ENCODE results near the gene PET100. TPM values are rescaled to one million over a fixed set of nuclear protein-coding genes. Genes with fewer than 3 reads are reported as not detected.
A peak's percentile ranks its signal among the peaks of the same experiment; 100 is the strongest.

Gene PET100
- total and polyA plus RNA-seq, 4 donors = 18.1 to 145 (median 112) TPM

- no peaks in the 10 kb centered on the region for H3K36me3 ChIP-seq (ENCODE audit: control insufficient read depth, insufficient read depth, low read length)
- no peak overlapping the region for H3K27ac ChIP-seq (ENCODE audit: low read depth, low read length)
- no peaks in the 10 kb centered on the region for H3K27me3 ChIP-seq (ENCODE audit: control insufficient read depth, insufficient read depth, low read length)
- no peaks in the 10 kb centered on the region for H3K9me3 ChIP-seq (ENCODE audit: control insufficient read depth, insufficient read depth, low read length)
- 100% methylated on average over 2 of the region's 7 CpGs for WGBS (ENCODE audit: insufficient coverage)
- no peaks in the 10 kb centered on the region for H3K4me1 ChIP-seq (ENCODE audit: control insufficient read depth, insufficient read depth, low read length)
- DNase-seq (ENCODE audit: low read depth in 4 of 6, low spot score in 6 of 6) = peak in 1 of 6 donors; percentile 64
- H3K4me3 ChIP-seq (ENCODE audit: low read depth, low read length) = no peak overlapping the region
Observed at GRCh38 chr19:7663706-7664105, 34.1 kb downstream of the PET100 start.

- Histone ChIP-seq H3K4me3 (ENCODE audit: low read depth, low read length) (no peak overlapping the region), H3K9me3 (ENCODE audit: control insufficient read depth, insufficient read depth, low read length) (no peaks in the 10 kb centered on the region), H3K27me3 (ENCODE audit: control insufficient read depth, insufficient read depth, low read length) (no peaks in the 10 kb centered on the region), H3K27ac (ENCODE audit: low read depth, low read length) (no peak overlapping the region), H3K4me1 (ENCODE audit: control insufficient read depth, insufficient read depth, low read length) (peaks cover 6% of the 10 kb centered on the region), H3K36me3 (ENCODE audit: control insufficient read depth, insufficient read depth, low read length) (no peaks in the 10 kb centered on the region)
- DNase-seq (ENCODE audit: low read depth in 4 of 6, low spot score in 6 of 6) = peak in 2 of 6 donors; percentile 18 to 93
- WGBS (ENCODE audit: insufficient coverage) = 64% methylated on average over 1 of the region's 4 CpGs
Observed at GRCh38 chr19:7665076-7665475, 35.5 kb downstream of the PET100 start.

GRCh38 chr19:7668842-7669241 lies 39.2 kb downstream of the PET100 start, which contains the start of gene RETN:
RETN (plus strand) TSS chr19:7669049; CDS start chr19:7669327, 278 bp downstream.
- no peaks in the 10 kb centered on the region for H3K9me3 ChIP-seq (ENCODE audit: control insufficient read depth, insufficient read depth, low read length)
- H3K36me3 ChIP-seq (ENCODE audit: control insufficient read depth, insufficient read depth, low read length) = no peaks in the 10 kb centered on the region
- H3K4me3 ChIP-seq (ENCODE audit: low read depth, low read length) = no peak within 1 kb of the TSS
- DNase-seq (ENCODE audit: low read depth in 4 of 6, low spot score in 6 of 6) = no peak
- peaks cover 13% of the 10 kb centered on the region for H3K4me1 ChIP-seq (ENCODE audit: control insufficient read depth, insufficient read depth, low read length)
- H3K27ac ChIP-seq (ENCODE audit: low read depth, low read length) = no peak within 1 kb of the TSS
- no peaks in the 10 kb centered on the region for H3K27me3 ChIP-seq (ENCODE audit: control insufficient read depth, insufficient read depth, low read length)
- WGBS (ENCODE audit: insufficient coverage) = 88% methylated on average over 9 of the region's 9 CpGs

GRCh38 chr19:7669641-7670040 lies 40.0 kb downstream of the PET100 start:
- Histone ChIP-seq H3K4me3 (ENCODE audit: low read depth, low read length) (no peak overlapping the region), H3K27me3 (ENCODE audit: control insufficient read depth, insufficient read depth, low read length) (no peaks in the 10 kb centered on the region), H3K27ac (ENCODE audit: low read depth, low read length) (no peak overlapping the region), H3K36me3 (ENCODE audit: control insufficient read depth, insufficient read depth, low read length) (no peaks in the 10 kb centered on the region), H3K9me3 (ENCODE audit: control insufficient read depth, insufficient read depth, low read length) (no peaks in the 10 kb centered on the region), H3K4me1 (ENCODE audit: control insufficient read depth, insufficient read depth, low read length) (peaks cover 13% of the 10 kb centered on the region)
- WGBS (ENCODE audit: insufficient coverage) = 16% methylated on average over 6 of the region's 9 CpGs
- DNase-seq (ENCODE audit: low read depth in 4 of 6, low spot score in 6 of 6) = no peak

- 3% methylated on average over 40 of the region's 43 CpGs for WGBS (ENCODE audit: insufficient coverage)
- Histone ChIP-seq H3K9me3 (ENCODE audit: control insufficient read depth, insufficient read depth, low read length) (no peaks in the 10 kb centered on the region), H3K4me3 (ENCODE audit: low read depth, low read length) (peak overlapping the region; percentile 9), H3K27me3 (ENCODE audit: control insufficient read depth, insufficient read depth, low read length) (no peaks in the 10 kb centered on the region), H3K4me1 (ENCODE audit: control insufficient read depth, insufficient read depth, low read length) (peaks cover 13% of the 10 kb centered on the region), H3K27ac (ENCODE audit: low read depth, low read length) (no peak overlapping the region), H3K36me3 (ENCODE audit: control insufficient read depth, insufficient read depth, low read length) (no peaks in the 10 kb centered on the region)
- peak in 2 of 6 donors; percentile 75 to 84 for DNase-seq (ENCODE audit: low read depth in 4 of 6, low spot score in 6 of 6)
Observed at GRCh38 chr19:7670150-7670783, 40.7 kb downstream of the PET100 start.

GRCh38 chr19:7670790-7671189 lies 41.2 kb downstream of the PET100 start:
- Histone ChIP-seq H3K27ac (ENCODE audit: low read depth, low read length) (no peak overlapping the region), H3K36me3 (ENCODE audit: control insufficient read depth, insufficient read depth, low read length) (no peaks in the 10 kb centered on the region)
- 39% methylated on average over 8 of the region's 9 CpGs for WGBS (ENCODE audit: insufficient coverage)

GRCh38 chr19:7672522-7672921 lies 42.9 kb downstream of the PET100 start:
- Histone ChIP-seq H3K4me3 (ENCODE audit: low read depth, low read length) (no peak overlapping the region), H3K27ac (ENCODE audit: low read depth, low read length) (no peak overlapping the region), H3K9me3 (ENCODE audit: control insufficient read depth, insufficient read depth, low read length) (no peaks in the 10 kb centered on the region), H3K36me3 (ENCODE audit: control insufficient read depth, insufficient read depth, low read length) (no peaks in the 10 kb centered on the region), H3K27me3 (ENCODE audit: control insufficient read depth, insufficient read depth, low read length) (peaks cover 3% of the 10 kb centered on the region), H3K4me1 (ENCODE audit: control insufficient read depth, insufficient read depth, low read length) (peaks cover 13% of the 10 kb centered on the region)
- DNase-seq (ENCODE audit: low read depth in 4 of 6, low spot score in 6 of 6) = no peak
- WGBS (ENCODE audit: insufficient coverage) = 39% methylated on average over 6 of the region's 9 CpGs

More at GRCh38 chr19:7670790-7671189, 41.2 kb downstream of the PET100 start:
- H3K9me3 ChIP-seq (ENCODE audit: control insufficient read depth, insufficient read depth, low read length) = no peaks in the 10 kb centered on the region
- H3K4me1 ChIP-seq (ENCODE audit: control insufficient read depth, insufficient read depth, low read length) = peaks cover 13% of the 10 kb centered on the region
- no peaks in the 10 kb centered on the region for H3K27me3 ChIP-seq (ENCODE audit: control insufficient read depth, insufficient read depth, low read length)
- no peak overlapping the region for H3K4me3 ChIP-seq (ENCODE audit: low read depth, low read length)
- DNase-seq (ENCODE audit: low read depth in 4 of 6, low spot score in 6 of 6) = peak in 1 of 6 donors; percentile 3

- Histone ChIP-seq H3K27me3 (ENCODE audit: control insufficient read depth, insufficient read depth, low read length) (peaks cover 3% of the 10 kb centered on the region), H3K9me3 (ENCODE audit: control insufficient read depth, insufficient read depth, low read length) (no peaks in the 10 kb centered on the region), H3K36me3 (ENCODE audit: control insufficient read depth, insufficient read depth, low read length) (no peaks in the 10 kb centered on the region), H3K4me1 (ENCODE audit: control insufficient read depth, insufficient read depth, low read length) (peaks cover 13% of the 10 kb centered on the region), H3K4me3 (ENCODE audit: low read depth, low read length) (no peak overlapping the region), H3K27ac (ENCODE audit: low read depth, low read length) (no peak overlapping the region)
- peak in 2 of 6 donors; percentile 72 to 84 for DNase-seq (ENCODE audit: low read depth in 4 of 6, low spot score in 6 of 6)
- 45% methylated on average over 12 of the region's 21 CpGs for WGBS (ENCODE audit: insufficient coverage)
Observed at GRCh38 chr19:7674010-7675005, 44.7 kb downstream of the PET100 start.

GRCh38 chr19:7676376-7676775 lies 46.8 kb downstream of the PET100 start:
- Histone ChIP-seq H3K9me3 (ENCODE audit: control insufficient read depth, insufficient read depth, low read length) (no peaks in the 10 kb centered on the region), H3K27me3 (ENCODE audit: control insufficient read depth, insufficient read depth, low read length) (peaks cover 3% of the 10 kb centered on the region), H3K36me3 (ENCODE audit: control insufficient read depth, insufficient read depth, low read length) (peaks cover 2% of the 10 kb centered on the region), H3K27ac (ENCODE audit: low read depth, low read length) (no peak overlapping the region), H3K4me1 (ENCODE audit: control insufficient read depth, insufficient read depth, low read length) (peaks cover 10% of the 10 kb centered on the region), H3K4me3 (ENCODE audit: low read depth, low read length) (no peak overlapping the region)
- DNase-seq (ENCODE audit: low read depth in 4 of 6, low spot score in 6 of 6) = no peak
- WGBS (ENCODE audit: insufficient coverage) = 36% methylated on average over 3 of the region's 7 CpGs
